ENCODE data around the gene PDGFD.

Gene PDGFD

GRCh38 chr11:103994518-103994917 lies 169.4 kb downstream of the PDGFD start:
- DNase-seq = no peak

DNA sequence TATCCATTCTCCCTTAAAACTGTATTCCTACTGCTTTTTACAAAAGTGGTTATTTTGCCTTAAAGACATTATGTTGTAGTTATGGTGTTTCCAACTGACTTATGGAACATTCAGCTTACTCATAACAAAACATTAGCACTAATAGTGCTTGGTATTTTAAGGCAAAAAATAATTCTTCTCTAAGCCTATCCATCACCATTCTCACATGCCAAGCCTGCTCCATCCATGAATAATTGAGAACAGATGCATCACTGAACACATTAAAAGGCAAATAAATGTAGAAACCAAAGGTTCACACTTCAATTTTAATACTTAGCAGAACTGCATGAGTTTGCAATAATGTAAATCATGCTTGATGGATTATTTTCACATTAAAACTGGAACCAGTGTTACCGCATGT lies 169.9 kb downstream of the PDGFD start:
- DNase-seq = no peak

- no peak for DNase-seq
Measured at GRCh38 chr11:103993507-103993906, 170.4 kb downstream of the PDGFD start.

- DNase-seq = no peak
Measured at GRCh38 chr11:103988595-103988969, 175.4 kb downstream of the PDGFD start.

DNA sequence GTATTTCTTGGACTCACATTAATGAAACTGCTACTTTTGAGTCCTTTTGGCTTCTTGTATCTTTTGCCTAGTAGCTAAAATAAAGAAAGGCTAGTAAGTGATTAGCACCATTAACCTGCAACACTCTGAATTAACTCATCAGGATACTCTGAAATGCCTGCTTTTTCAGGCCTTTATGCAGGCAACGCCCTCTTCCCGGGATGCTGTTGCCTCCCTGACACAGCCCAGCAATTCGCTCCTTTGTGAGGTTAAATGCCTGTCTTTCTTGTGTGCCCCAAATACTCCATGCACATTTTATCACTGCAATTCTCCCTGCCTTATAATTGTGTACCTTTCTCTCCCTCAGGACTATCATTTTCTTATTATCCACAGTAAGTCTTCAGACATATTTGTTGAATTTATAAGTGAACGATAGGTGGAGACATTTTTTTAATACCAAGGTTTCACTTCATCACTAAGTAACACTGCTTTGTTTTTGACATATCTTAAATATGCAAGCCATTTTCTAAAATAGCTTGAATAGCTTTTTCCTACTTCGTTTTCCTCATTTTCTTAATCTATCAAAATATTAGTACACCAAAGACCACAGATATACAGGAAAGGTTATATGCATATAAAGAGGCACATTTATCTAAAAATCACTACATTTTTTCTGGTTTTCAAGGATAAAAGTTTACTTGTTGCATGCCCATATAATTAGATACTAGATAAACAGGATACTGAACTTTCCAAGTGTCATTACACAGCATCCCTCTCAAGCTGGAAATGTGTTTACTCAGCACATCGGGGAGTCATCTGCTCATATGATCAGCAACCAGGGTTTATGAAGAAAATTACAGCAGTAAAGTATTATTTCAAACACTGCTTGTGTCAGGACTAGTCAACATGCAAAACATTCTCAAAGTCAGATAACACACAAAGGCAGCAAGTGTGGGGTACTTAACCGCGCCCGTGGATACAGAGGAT lies 176.0 kb downstream of the PDGFD start:
- DNase-seq = no peak

GRCh38 chr11:103985041-103985440 lies 178.9 kb downstream of the PDGFD start:
- no peak for DNase-seq

DNA sequence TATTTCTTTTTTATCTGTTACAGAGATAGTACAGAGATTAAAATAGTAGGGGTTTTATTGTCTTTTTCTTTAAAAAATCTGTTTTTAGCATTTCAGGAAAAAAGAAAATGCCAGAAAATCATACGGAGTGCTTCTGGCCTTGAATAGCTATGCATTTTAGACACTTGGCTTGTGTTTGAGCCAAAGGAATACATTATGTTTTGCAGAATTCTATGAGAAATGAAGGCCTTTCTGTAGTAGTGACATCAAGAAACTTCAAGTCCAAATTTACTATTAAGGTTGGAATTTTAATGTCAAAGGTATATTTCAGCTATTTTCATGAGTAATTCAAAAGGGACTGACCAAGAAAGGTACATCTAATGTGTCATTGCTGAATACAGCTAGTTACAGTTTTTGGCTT lies 183.8 kb downstream of the PDGFD start:
- DNase-seq = no peak

DNA sequence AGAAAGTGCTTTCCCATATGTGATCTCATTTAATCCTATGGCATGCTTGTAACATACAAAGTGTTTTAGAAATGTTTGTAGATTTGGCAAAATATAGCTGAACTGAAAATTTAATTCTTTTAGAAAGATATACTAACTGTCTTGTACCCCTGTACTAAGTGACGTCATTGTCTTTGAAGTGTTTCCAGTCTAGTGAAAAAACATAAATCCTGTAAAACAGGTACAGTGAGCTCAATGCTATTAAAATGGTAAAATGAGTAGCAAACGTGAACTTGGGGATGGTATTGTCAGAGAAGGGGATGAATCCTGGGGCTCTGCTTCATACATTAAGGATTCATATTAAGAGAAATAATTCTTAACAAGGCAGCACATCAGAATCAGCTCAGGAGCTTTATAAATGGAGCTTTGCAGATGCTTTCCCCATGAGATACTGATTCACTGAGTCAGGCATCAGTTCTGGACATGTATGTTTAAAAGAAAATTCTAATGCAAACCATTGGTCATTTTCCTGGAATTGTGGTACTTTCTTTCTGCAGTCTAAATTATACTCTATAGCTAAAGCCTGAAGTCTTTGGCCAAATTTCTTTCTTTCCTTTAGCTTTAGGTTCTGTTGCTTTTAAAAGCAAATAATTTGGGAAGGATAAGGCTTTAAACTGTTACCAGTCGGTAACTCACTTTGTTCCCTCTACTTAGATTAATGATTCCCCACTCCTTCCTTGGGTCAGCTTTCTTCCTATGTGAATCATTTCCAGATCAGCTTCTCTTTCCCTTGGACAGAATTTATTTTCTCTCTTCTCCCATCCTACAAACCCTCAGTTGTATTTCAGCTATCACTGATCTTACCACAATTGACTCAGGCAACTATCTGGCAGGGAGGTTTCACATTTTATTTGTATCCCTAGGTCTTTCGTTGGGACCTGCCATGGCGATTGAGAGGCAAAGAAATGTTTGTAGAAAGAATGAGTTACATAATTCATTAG lies 185.0 kb downstream of the PDGFD start:
- no peak for DNase-seq

DNA sequence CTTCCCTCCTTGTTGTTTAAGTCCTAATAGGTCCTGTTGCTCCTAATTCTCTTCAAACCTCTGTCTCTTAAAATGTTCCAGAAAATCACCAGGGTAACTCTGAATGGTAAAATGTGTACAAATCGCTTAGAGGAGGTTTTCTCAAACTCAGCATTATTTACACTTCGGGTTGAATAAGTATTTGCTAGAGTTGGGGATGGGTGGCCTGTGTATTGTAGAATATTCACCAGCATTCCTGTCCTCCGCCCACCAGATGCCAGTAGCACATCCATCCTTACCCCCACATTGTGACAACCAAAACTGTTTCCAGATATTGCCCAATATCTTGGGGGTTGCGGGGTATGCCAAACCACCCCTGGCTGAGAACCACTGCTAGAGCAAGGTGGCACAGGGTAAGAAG lies 191.9 kb downstream of the PDGFD start:
- DNase-seq = no peak

DNA sequence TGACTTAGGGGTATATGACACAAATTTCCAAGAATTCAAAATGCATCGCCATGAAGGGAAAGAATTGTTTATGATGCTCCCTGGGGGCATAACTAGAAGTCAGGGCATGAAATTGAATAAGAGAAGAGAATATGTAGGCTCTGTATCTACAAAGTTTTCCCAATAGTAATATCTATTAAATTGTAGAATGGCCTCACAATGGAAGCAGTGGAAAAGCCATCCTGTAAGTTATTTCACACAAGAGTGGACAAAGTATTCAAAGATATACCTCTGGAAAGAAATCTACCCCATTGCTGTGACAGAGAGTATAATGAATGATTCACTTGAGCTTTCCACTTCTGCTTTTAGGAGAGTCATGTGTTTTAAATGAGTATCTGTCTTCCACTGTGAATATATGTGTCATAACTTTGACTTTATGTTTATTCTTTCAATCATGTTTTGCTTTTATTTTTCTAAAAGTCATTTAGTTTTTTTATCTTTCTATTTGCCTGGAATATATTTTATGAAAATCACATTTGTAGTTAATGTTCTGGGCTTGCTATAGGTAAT lies 193.2 kb downstream of the PDGFD start:
- no peak for DNase-seq

- no peak for DNase-seq
Measured at GRCh38 chr11:103968685-103969084, 195.3 kb downstream of the PDGFD start.

DNA sequence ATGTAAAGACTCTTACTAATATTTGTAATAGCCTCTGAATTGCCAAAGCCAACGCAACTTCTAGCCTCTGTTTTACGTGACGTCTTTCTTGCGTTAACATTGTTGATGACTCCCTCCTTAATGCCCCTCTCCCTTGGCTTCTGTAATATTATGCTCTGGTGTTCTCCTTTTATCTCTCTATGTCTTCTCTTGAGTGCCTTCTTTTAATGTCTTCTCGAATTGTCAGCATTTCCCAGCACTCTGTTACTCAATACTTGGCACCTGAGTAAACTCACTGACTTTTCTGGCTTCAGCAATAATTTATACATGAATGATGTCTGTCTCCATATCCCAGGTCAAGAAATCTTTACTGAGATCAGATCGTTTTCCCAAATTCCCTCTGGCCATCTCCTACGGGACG lies 196.0 kb downstream of the PDGFD start:
- no peak for DNase-seq

DNA sequence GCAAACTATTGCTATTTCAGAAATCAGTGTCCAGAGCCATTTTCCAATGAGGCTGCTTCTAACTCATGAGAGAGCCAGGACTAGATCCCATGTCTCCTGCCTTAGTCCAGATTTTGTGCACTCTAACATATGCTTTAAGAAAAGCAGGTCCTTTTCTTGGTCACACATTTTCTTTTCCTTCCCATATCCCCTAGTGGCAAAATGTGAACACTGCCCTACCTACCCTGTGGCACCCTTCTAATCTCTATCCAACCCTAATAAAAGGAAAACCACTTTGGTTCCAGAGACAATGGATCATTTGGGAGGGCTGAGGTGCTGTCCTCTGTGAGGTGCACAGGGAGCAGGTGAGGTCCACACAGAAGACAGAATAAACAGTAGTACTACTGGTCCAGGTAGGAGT lies 199.6 kb downstream of the PDGFD start:
- DNase-seq = no peak

DNA sequence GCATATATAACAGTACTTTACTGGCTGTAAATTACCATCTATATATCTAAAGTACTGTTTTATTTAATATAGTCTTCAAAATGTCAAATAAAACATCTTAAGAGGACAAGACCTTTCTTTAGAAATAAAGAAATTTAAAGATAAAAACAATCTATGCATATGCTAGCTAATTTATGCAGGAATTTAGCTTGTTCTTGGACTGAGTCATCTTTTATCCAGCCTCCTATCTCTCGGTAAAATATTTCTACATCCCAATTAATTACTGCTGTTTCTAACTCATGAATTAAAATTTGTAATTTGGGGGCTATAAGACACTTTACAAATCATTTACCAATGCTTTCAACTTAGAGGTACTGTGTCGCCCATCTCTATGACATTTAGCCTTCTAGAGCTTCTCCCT lies 200.3 kb downstream of the PDGFD start:
- no peak for DNase-seq

- DNase-seq = no peak
Measured at GRCh38 chr11:103961010-103961409, 202.9 kb downstream of the PDGFD start.

DNA sequence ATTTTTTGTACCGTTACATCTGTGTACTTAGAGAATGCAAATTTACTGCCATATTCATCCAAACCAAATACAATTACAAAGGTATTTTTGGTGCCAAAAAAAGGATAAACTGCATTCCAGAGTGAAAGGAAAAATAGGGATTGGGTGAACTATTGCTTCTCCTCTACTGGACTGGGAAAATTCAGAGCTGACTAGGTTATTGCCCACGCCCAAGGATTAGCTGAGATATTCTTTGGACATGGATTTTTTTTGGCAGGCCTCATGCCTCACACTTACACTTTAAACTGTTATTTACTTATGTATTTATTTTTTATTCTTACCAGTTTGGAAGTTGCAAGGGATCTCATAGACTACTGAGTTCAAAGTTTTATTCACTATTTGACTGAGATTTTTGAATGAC lies 203.8 kb downstream of the PDGFD start:
- DNase-seq = no peak

DNA sequence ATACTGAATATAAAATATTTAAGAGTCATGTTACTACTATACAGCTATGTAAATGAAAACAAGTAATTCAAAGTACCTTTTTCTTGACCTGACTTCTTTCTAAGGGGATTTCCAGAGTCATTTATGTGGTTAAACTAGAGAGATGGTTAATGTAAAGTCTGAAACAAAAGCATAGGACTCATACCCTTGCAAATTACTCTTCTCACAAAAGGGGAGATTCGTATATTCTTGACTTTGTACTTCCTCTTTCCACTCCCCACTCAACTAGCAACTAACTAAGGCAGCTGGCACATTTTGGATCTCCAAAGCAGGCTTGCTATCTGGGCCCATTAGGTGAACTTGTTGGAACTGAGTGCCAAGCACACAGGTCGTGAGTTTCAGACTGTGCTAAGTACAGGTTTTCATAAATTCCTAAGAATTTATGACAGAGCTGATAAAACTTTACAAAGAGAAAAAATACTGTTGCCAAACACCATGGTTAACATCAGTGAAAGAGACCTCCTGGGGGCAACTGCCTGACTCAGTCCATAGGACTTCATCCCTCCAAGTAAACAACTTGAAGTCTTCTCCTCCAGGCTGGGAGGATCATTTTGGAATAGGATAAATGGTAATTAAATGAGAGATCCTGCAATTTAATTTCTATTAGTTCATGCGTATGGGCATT lies 204.5 kb downstream of the PDGFD start:
- no peak for DNase-seq

DNA sequence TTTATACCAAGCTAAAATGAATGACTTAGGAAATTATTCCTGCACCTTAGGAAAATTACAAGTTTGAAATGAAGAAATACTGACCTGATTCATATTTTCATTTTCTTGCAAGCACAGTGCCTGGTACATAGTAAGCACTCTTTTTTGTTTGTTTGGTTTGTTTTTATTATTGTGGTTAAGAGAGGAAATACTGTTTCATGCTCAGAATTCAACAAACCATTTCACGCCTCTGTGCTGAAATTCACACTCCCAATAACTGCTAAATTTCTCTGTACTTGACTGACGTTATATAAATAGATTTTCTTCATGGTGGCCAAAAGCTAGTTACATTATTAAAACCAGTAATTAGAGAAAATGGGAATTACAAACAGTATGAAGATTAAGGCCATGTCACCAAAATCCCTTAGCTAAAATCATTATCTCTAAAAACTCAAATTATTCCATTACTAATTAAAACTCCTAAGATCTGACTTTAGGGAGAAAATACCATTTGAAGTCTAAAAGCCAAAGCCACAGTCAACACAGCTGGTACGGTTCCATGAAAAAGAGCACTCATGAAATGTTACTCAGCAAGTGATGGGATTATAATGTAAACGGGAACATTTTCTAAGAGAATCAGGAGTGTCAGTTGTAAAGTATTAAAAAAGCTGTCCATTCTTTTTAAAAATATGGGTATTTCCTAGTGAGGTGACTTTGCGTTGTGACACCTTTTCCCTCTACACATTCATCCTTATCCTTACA lies 205.3 kb downstream of the PDGFD start:
- no peak for DNase-seq

GRCh38 chr11:103953797-103954486 lies 210.0 kb downstream of the PDGFD start:
- DNase-seq = no peak

GRCh38 chr11:103949781-103950180 lies 214.2 kb downstream of the PDGFD start:
- no peak for DNase-seq

GRCh38 chr11:103948187-103948763 lies 215.7 kb downstream of the PDGFD start:
- DNase-seq = no peak
